ENCODE measurements around the gene ZC4H2. TPM values are rescaled to one million over a fixed set of nuclear protein-coding genes. Genes with fewer than 3 reads are reported as not detected.

The ZC4H2 gene
- total and polyA plus RNA-seq, 3 donors from 2014 or later, result 3.1 to 3.8 (median 3.4) TPM

DNA sequence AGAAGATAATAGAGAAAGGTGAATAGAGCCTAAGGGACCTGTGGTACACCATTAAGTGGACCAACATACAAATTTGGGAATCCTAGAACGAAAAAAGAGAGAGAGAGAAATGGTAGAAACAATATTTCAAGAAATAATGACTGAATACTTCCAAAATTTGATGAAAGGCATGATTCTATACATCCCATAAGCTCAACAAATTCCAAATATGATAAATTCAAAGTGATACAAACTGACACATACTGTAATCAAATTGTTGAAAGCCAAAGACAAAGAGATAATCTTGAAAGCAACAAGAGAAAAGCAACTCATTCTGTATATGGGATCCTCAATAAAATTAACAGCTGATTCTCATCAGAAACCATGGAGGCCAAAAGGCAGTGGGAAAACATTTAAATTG, 20.6 kb upstream of the ZC4H2 start:
- Histone ChIP-seq H3K27ac (no peak overlapping the region), H3K4me3 (no peak overlapping the region), H3K36me3 (ENCODE audit: low read depth, missing control alignments) (no peaks in the 10 kb centered on the region), H3K4me1 (no peaks in the 10 kb centered on the region), H3K27me3 (no peaks in the 10 kb centered on the region), H3K9me3 (no peaks in the 10 kb centered on the region)
- TF ChIP-seq POLR2A (IDR thresholded peaks at IDR 0.05), result no peak
- TF ChIP-seq, protein P1, sequence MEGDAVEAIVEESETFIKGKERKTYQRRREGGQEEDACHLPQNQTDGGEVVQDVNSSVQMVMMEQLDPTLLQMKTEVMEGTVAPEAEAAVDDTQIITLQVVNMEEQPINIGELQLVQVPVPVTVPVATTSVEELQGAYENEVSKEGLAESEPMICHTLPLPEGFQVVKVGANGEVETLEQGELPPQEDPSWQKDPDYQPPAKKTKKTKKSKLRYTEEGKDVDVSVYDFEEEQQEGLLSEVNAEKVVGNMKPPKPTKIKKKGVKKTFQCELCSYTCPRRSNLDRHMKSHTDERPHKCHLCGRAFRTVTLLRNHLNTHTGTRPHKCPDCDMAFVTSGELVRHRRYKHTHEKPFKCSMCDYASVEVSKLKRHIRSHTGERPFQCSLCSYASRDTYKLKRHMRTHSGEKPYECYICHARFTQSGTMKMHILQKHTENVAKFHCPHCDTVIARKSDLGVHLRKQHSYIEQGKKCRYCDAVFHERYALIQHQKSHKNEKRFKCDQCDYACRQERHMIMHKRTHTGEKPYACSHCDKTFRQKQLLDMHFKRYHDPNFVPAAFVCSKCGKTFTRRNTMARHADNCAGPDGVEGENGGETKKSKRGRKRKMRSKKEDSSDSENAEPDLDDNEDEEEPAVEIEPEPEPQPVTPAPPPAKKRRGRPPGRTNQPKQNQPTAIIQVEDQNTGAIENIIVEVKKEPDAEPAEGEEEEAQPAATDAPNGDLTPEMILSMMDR (IDR thresholded peaks at IDR 0.05), result no peak
- DNase-seq, result no peak
- intact Hi-C loops (cut with DNase I; ENCODE audit: low total_unique reads), result no loop called here
- WGBS, 2 donors, result 67 to 77% methylated on average over 1 of the region's 1 CpG

DNA sequence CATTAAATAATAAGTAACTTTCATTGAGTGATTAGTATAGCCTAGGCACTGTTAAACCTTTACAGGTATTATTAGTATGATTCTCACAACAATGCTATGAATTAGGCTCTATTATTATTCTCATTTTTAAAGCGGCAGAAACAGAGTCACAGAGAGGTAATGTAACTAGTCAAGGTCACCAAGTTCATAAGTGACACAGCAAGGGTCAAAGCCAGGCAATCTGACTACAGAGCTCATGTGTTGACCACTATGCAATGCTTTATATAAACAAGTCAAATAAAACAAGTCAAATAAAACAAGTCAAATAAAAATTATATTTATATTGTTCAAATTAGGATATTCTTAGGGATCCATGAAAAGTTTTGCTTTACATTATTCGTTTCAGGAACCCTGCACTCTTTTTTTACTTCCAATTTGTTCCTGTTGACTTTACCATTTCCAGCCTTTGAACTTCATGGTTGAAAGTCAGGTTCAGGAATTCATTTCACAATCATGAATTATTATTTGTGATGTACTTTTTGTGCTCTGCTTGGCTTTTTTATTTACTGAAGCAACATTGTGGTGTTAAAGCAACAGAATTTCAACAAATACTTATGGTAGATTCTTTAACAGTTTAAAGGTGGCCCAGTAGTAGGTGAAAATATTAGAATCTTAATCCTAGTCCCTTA, 18.0 kb upstream of the ZC4H2 start:
- intact Hi-C loops (cut with DNase I; ENCODE audit: low total_unique reads), result no loop called here
- no peaks in the 10 kb centered on the region for H3K36me3 ChIP-seq (ENCODE audit: low read depth, missing control alignments)
- H3K9me3 ChIP-seq, result no peaks in the 10 kb centered on the region
- H3K4me1 ChIP-seq, result no peaks in the 10 kb centered on the region
- H3K4me3 ChIP-seq, result no peak overlapping the region
- H3K27me3 ChIP-seq, result no peaks in the 10 kb centered on the region
- no peak for DNase-seq
- H3K27ac ChIP-seq, result no peak overlapping the region
- TF ChIP-seq POLR2A (IDR thresholded peaks at IDR 0.05), result no peak
- TF ChIP-seq, protein P1 (IDR thresholded peaks at IDR 0.05), result no peak
- WGBS, 2 donors, result 80 to 87% methylated on average over 2 of the region's 2 CpGs

DNA sequence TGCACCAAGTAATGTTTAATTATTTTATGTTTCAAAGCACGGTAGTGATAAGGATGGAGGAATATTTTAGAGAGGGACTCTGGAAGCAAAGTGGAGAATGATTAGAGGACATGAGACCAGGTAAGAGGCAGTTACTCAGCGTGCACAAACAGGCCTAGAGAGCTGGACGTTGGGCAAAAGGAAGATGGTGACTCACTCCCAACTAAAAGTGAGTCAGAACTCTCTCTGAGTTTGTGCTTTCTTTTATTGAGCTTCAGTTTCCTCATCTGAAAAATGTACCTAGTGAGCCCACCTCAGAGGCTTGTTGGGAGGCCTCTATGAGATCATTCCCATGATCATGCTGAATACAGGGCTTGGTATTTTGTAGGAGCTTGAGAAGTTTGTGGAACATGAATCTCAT, 1.6 kb upstream of the ZC4H2 start:
- H3K9me3 ChIP-seq, result no peaks in the 10 kb centered on the region
- H3K27ac ChIP-seq, result no peak overlapping the region
- 78 to 91% methylated on average over 3 of the region's 3 CpGs for WGBS, 2 donors
- H3K36me3 ChIP-seq (ENCODE audit: low read depth, missing control alignments), result no peaks in the 10 kb centered on the region
- no peak for TF ChIP-seq POLR2A (IDR thresholded peaks at IDR 0.05)
- TF ChIP-seq, protein P1 (IDR thresholded peaks at IDR 0.05), result no peak
- no peak overlapping the region for H3K4me3 ChIP-seq
- intact Hi-C loops (cut with DNase I; ENCODE audit: low total_unique reads), result no loop called here
- H3K4me1 ChIP-seq, result no peaks in the 10 kb centered on the region
- no peaks in the 10 kb centered on the region for H3K27me3 ChIP-seq
- DNase-seq, result no peak

DNA sequence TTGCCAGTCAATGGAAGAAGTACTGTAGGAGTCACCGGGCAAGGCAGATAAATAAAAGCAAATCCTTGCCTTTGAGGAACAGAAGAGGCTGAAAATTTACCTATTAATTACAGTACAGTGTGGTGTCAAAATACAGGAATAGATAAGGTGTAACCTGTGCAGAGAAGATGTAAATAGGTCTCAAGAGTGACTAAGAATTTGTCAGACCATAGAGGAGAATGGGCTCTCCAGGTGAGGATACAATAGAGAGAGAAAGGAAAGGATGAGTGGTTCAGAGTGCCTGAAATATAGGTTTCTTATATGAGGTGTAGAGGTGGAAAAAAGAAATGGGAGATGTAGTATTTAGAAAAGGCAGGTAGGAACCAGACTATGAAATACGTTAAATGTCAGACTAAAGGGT, 801 bp upstream of the ZC4H2 start:
- H3K27ac ChIP-seq, result no peak overlapping the region
- TF ChIP-seq POLR2A (IDR thresholded peaks at IDR 0.05), result no peak
- TF ChIP-seq, protein P1 (IDR thresholded peaks at IDR 0.05), result no peak
- H3K27me3 ChIP-seq, result no peaks in the 10 kb centered on the region
- intact Hi-C loops (cut with DNase I; ENCODE audit: low total_unique reads), result no loop called here
- 51 to 65% methylated on average over 2 of the region's 2 CpGs for whole genome bisulfite sequencing, 2 donors
- H3K36me3 ChIP-seq (ENCODE audit: low read depth, missing control alignments), result no peaks in the 10 kb centered on the region
- no peak overlapping the region for H3K4me3 ChIP-seq
- no peak for DNase-seq
- no peaks in the 10 kb centered on the region for H3K4me1 ChIP-seq
- no peaks in the 10 kb centered on the region for H3K9me3 ChIP-seq

DNA sequence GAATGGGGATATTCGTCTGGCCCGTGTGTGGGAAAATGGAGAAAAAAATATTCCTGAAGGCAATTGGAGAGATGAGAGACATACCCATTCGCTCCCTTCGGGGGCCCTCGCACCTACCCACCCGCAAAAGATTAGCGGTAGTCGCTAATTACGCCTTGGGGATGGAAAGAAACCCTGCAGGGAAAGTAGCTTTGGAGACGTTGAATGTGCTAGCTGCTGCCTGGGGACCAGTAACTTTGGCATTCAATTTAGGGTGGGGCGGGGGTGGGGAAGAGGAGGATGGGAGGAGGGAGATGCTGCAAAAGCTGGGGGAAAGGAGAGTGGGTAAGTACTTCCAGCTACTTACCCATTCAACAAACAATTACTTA, 407 bp upstream of the ZC4H2 start:
- Histone ChIP-seq H3K27ac (no peak overlapping the region), H3K4me3 (peak overlapping the region; percentile 40 to 58), H3K27me3 (no peaks in the 10 kb centered on the region), H3K36me3 (ENCODE audit: low read depth, missing control alignments) (no peaks in the 10 kb centered on the region), H3K9me3 (no peaks in the 10 kb centered on the region), H3K4me1 (no peaks in the 10 kb centered on the region)
- no peak for DNase-seq
- TF ChIP-seq, protein P1 (IDR thresholded peaks at IDR 0.05), result no peak
- no peak for TF ChIP-seq POLR2A (IDR thresholded peaks at IDR 0.05)
- intact Hi-C loops (cut with DNase I; ENCODE audit: low total_unique reads), result no loop called here
- WGBS, 2 donors, result 6 to 7% methylated on average over 11 of the region's 11 CpGs

All from testis (tissue), 3 donors.